GM08714 (cell line): Measurements from ENCODE around the gene TRPM8.
"Not testable (repeated sequence)": the region's sequence is repeated elsewhere in the genome, so short reads cannot be mapped to it uniquely, and the experiment has no call there.

ENCODE experiments used
- H3K4me3 ChIP-seq: fragments of 200-500 bp; sonication (Bioruptor generic); 2 replicates; pipeline ENCODE4 v1.5.1; 2014; ENCODE audit warnings: mild to moderate bottlenecking, low read length, inconsistent platforms
- ZNF274 ChIP-seq: IDR thresholded peaks from 2 replicates; pipeline ENCODE4 v1.6.1; 2012; ENCODE audit warnings: mild to moderate bottlenecking, low read depth, low read length

Gene TRPM8

DNA sequence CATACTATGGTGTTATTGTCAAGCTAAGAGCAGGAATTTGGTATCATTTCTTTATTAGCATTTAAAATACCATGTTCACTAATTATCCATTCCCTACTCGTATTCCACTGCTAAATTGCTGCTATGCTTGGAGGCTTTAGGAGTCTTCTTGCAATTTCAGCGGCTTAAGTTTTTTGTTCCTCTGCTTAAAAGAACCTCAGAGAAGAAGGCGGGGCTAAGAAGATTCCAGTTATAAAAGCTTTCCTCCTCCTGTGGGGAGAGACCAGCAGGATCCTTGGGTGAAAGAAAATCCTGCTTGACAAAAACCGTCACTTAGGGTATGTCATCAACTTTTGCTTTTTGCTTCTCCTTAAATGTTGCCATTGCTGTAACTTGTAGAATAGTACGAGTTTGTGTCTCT, at the start of gene TRPM8:
Gene TRPM8 (plus strand): TSS at position 258 of the 400 bp plus-strand sequence. CDS start 9,165 bp downstream, outside the sequence.
- no peak for TF ChIP-seq ZNF274
- no peak within 1 kb of the TSS for H3K4me3 ChIP-seq

DNA sequence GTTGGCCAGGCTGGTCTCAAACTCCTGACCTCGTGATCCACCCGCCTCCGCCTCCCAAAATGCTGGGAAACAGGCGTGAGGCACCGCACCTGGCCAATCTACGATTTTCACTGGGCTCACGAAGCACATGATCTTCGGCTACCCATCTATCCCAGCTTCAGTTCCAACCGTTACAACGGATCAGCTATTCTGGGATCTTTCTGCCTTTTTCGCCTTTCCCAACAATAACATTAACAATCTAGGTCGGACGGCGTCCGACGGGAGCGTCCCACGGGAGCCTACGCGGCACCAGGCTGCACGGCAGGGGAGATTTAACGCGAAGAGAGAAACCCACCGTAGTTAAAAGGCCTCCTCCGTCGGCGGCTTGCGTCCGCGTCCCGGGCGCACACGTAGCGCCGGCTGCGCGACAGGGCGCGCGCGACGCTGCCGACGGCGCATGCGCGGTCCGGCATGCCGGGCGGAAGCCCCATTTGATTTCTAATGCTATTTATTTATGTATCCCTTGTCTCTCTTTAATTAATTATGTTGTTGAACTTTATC, 49.1 kb upstream of the TRPM8 start, which contains the start of gene MSL3B:
Gene MSL3B (minus strand): TSS at position 394 of the 540 bp plus-strand sequence.
- TF ChIP-seq ZNF274, result no peak
- H3K4me3 ChIP-seq, result peak within 1 kb of the TSS; percentile 97

DNA sequence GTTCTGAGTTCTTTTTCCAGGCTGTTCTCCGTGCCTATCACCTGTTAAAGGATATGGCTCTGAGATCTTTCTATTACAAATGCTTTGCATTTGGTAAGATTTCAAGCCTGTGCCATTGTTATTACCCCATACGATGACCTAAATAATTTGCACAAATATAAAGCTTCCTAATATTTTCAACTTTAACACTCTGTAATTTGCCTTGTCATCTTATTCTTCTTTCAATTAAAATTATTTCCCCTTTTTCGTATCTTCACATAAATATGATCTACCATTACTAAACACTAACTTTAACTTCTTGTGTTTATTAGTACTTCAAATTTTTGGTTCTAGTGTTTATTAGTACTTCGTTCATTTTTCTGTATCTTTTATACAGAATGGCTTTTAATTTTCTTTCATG, 45.7 kb upstream of the TRPM8 start:
- TF ChIP-seq ZNF274, result no peak
- no peak overlapping the region for H3K4me3 ChIP-seq

DNA sequence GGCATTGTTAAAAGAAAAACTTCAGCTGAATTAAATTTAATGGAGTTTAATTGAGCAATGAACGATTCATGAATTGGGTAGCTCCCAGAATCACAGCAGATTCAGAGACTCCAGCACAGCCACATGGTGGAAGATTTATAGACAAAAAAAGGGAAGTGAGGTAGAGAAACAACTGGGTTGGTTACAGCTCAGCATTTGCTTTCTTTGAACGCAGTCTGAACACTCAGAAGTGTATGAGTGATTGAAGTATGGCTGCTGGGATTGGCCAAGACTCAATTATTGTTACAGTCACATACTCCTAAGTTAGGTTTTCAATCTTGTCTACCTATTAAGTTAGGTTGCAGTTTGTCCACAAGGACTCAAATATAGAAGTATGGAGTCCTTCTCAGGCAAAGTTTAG, 45.0 kb upstream of the TRPM8 start:
- not testable (repeated sequence) for H3K4me3 ChIP-seq

DNA sequence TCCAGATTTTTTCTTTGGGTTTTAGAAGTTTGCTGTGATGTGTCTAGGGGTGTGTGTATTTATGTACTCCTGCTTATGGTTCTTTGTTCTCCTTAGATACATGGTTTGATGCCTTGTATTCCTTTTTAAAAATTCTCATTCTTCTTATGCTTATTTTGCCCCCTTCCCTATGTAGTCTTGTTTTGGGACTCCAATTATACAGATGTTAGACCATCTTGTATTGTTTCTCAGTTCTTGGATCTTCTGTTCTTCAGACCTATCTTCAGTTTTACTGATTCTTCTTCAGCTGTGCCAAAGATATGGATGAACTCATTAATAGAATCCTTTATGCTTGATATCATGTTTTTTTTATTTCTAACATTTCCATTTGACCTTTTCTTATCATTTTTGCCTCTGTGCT, 34.8 kb upstream of the TRPM8 start:
- TF ChIP-seq ZNF274, result no peak
- H3K4me3 ChIP-seq, result no peak overlapping the region

DNA sequence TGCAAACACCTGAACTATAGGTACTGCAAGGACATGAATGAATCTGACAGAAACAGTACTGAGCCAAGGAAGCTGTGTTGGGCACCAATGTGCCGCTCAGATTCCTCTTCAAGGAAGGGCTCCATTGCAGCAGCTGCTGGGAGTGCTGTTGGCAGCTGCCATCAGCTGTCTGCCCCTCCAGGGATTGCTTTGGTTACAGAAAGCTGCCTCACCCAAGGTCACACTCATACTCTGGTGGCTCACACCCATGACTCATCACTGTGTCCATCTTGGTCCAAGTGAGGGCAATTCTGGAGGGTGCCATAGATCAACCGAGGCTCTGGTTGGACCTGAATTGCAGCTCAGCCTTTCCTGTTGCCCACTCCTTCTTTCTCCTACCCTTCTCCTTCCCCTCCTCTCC, 24.4 kb upstream of the TRPM8 start:
- no peak overlapping the region for H3K4me3 ChIP-seq
- no peak for TF ChIP-seq ZNF274

DNA sequence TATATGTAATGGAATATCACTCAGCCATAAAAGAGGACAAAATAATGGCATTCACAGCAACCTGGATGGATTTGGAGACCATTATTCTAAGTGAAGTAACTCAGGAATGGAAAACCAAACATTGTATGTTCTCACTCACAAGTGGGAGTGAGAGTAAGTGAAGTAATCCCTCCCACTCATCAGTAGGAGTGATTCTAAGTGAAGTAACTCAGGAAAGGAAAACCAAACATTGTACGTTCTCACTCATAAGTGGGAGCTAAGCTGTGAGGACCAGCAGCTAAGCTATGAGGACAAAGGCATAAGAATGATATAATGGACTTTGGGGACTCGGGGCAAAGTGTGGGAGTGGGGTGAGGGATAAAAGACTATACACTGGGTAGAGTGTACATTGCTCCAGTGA, 20.9 kb upstream of the TRPM8 start:
- H3K4me3 ChIP-seq, result not testable (repeated sequence)

DNA sequence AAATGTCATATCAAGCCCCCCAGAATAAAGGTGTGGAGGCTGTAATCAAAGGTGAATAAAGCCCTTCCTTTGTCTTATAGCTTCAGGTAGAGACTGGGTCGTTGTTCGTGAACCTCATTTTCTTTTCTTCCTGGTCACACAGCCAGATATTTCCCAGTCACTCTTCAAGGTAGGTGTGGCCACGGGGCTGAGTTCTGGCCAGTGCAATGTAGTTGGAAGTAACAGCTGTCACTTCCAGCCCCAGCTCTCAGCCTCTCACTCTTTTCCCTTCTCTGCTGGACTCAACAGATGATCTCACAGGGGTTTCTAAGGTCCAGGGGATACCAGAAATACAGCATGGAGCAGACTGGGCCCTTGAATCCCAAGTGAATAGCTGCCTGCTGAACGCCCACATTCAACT, 15.8 kb upstream of the TRPM8 start:
- no peak overlapping the region for H3K4me3 ChIP-seq
- TF ChIP-seq ZNF274, result no peak

DNA sequence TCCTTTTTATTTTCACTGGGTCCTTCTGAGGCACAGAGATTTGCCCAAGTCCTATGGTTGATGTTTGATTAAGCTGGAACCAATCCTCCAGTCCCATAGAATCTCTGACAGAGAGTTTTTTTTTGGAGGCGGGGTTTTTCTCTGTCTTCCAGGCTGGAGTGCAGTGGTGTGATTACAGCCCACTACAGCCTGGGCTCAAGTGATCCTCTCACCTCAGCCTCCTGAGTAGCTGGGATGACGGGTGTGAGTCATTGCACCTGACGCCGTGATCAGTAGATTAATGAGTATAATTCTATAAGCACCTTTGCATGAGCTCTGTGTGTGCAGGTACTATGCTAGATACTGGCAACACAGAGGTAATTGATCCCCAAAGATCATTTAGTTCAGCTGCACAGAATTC, 15.3 kb upstream of the TRPM8 start:
- H3K4me3 ChIP-seq, result no peak overlapping the region
- no peak for TF ChIP-seq ZNF274

DNA sequence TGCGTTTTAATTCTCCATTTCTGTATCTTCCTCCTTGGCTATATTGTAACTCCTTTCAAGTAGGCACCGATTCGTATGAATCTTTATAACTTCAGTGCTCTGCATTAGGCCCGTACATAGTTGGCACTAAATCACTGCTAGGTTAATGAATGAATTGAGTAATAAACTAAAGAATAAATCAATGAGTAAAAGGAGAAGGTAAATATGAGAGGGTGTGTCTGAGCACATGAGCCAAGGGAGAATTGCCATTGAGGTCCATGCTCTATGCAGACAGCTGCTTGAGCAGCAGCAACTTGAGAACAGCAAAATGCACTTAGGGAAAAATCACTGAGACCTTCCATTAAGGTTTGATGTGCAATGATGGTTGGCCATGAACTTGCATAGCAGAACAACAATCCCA, 11.2 kb upstream of the TRPM8 start:
- TF ChIP-seq ZNF274, result no peak
- no peak overlapping the region for H3K4me3 ChIP-seq

DNA sequence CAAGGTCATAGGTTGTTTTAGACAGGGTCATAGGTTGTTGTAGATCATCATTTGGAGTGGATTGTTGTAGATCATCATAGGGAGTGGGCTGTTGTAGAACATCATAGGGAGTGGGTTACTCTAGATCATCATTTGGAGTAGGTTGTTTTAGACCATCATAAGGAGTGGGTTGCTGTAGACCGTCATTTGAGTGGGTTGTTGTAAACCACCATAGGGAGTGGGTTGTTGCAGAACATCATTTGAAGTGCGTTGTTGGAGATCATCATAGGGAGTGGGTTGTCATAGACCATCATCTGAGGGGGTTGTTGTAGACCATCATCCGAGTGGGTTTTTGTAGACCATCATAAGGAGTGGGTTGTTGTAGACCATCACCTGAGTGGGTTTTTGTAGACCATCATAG, 9.5 kb upstream of the TRPM8 start:
- no peak for TF ChIP-seq ZNF274
- no peak overlapping the region for H3K4me3 ChIP-seq

DNA sequence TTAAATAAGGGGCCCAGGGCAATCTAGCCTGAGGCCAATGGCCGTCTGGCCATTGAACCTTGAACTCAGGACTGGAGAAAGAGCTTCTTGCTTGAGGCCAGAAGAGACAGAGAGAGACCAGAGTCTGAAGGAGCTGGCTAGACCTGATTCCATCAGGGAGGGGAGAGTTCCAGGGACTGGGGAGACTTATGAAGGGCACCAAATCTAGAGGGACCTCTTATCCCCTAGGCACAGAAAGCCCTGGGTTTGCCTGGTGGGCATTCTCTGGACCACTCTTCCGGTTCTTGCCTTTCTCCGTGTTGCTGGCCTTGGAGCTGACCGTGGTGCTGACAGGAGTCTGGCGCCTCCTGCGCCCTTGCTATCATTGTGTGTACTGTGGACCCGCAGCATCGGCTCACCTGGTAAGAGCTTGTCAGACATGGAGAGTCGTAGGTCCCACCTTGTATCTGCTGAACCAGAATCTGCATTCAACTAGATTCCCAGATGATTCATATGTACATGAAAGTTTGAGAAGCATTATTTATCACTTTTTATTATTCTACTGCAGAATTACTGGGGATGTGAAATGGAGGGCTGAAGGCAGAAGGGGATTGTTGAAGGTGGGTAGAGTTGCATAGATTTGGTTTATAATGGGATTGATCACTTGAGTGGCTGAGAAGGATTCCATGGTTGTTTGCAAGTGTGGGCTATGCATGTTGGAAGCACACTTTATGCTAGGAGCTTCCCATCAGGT, 4.3 kb upstream of the TRPM8 start:
- no peak for TF ChIP-seq ZNF274
- H3K4me3 ChIP-seq, result no peak overlapping the region

DNA sequence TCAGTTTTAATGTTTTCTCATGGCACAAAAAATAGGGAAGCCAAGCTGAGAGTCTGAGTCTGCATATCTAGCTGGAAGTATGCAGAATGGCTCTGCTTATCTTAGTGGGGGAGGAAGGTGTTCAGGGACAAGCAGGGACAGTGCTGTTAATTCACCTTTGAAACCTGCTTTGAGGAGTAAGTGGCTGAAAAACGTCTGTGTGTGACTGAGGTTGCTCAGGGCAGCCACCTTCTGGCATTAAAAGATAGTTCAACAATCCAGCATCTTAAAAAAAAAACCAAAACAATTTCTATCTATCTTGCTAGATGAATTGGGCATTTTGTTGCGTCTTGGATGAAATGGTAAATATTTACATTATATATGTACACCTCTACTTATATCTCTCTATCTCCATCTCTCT, 2.0 kb upstream of the TRPM8 start:
- no peak for TF ChIP-seq ZNF274
- no peak overlapping the region for H3K4me3 ChIP-seq

DNA sequence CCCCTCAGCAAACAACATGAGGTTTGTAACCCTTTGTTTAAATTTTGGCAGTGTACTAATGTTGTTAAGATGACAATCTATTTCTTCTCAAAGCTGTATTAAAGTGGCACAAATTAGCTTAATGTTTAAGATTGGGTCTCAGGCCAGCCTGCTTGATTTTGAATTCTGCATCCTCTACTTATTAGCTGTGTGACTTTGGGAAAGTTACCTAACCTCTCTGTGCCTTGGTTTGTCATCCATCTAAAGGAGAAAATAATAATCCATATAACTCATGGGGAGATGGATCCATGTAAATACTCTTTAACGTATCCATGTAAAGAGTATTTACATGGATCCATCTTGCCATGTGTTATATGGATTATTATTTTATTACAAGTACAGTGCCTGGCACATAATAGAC, 2.1 kb downstream of the TRPM8 start:
- H3K4me3 ChIP-seq, result no peak overlapping the region
- TF ChIP-seq ZNF274, result no peak

DNA sequence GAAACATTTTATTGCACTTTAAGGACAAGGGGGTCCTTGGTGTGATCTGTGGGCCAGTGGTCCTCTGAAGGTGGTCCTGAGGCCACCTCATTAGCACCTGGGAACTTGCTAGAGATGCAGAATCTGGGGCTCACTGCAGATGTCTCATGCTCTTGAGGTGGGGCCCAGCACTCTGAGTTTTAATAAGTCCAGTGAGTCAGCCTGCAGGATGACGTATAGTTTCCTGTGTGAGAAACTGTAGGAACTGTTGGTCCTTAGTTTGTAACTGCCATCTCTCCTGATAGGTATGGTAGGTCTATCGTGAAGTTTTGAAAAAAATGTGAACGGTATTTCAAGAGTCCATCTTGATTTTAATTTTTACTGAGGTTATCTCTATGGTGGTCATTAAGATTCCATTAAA, 2.8 kb downstream of the TRPM8 start:
- TF ChIP-seq ZNF274, result no peak

DNA sequence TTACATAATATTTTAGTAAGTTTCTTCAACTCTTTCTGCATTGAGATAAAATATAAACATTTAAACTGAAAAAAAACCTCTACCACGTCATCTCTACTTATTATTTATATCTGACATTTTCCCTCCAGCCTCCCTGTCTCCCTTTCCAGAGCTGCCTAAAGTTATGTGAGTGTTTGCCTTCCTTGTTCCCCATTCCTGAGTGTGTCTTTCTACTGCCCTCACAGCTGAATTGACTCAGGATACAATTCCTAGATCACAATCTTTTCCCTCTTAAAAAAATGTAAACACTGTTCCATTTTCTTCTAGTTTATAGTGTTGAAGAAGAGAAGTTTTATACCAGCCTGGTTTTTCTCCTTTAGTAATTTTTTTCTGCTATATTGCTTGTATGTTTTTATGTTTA, 5.3 kb downstream of the TRPM8 start:
- H3K4me3 ChIP-seq, result no peak overlapping the region
- no peak for TF ChIP-seq ZNF274

More for the DNA sequence above, 2.8 kb downstream of the TRPM8 start:
- H3K4me3 ChIP-seq, result no peak overlapping the region
